K562 (cell line): ENCODE data around the gene UIMC1. TPM values are rescaled to one million over a fixed set of nuclear protein-coding genes. Genes with fewer than 3 reads are reported as not detected.

Source experiments
- CREB1 ChIP-seq, 2 experiments: sonication (generic) in 1 of 2; formaldehyde crosslinking in 1 of 2; IDR thresholded peaks; 2 replicates each; pipeline versions ENCODE4 v1.6.1 to v1.8.0; 2012 to 2022; ENCODE audit warnings: inconsistent platforms in 1 of 2, mild to moderate bottlenecking in 1 of 2, missing genetic modification reagents in 1 of 2, moderate library complexity in 1 of 2
- CXXC5 ChIP-seq: fragments of 250-450 bp; sonication (Bioruptor Pico); IDR thresholded peaks from 2 replicates; pipeline ENCODE4 v1.8.0; 2022; ENCODE audit warnings: inconsistent platforms, mild to moderate bottlenecking, moderate library complexity
- EGR1 ChIP-seq: fragments of 450-650 bp; conservative IDR thresholded peaks from 2 replicates; pipeline ENCODE4 v1.6.1; 2017; ENCODE audit warnings: mild to moderate bottlenecking
- HMGN3 ChIP-seq: IDR thresholded peaks from 2 replicates; pipeline ENCODE4 v1.6.1; 2011; ENCODE audit warnings: borderline replicate concordance, low read depth, mild to moderate bottlenecking, mixed read lengths, low read length; ENCODE audit not compliant: insufficient read length; ENCODE audit errors: extremely low read depth
- NCOA1 ChIP-seq: fragments of 450-650 bp; IDR thresholded peaks from 2 replicates; pipeline ENCODE4 v1.6.1; 2016; ENCODE audit warnings: low read depth
- NCOA2 ChIP-seq, 2 experiments: fragments of 450-650 bp; IDR thresholded peaks; 2 replicates each; pipeline ENCODE4 v1.6.1; 2018; ENCODE audit warnings: mild to moderate bottlenecking in 2 of 2, moderate library complexity in 1 of 2; ENCODE audit not compliant: partially characterized antibody in 2 of 2
- NFE2 ChIP-seq: IDR thresholded peaks from 2 replicates; pipeline ENCODE4 v1.6.1; 2014; ENCODE audit warnings: antibody characterized with exemption, low read depth
- NFRKB ChIP-seq: fragments of 450-650 bp; IDR thresholded peaks from 2 replicates; pipeline ENCODE4 v1.6.1; 2016; ENCODE audit warnings: low read depth
- PRMT5 ChIP-seq: sonication (generic); formaldehyde crosslinking; IDR thresholded peaks from 2 replicates; pipeline ENCODE4 v1.5.0; 2020; ENCODE audit warnings: missing genetic modification reagents
- RBBP5 ChIP-seq: fragments of 200-600 bp; sonication (generic); IDR thresholded peaks from 2 replicates; pipeline ENCODE4 v1.6.1; 2012; ENCODE audit warnings: borderline replicate concordance, mild to moderate bottlenecking, low read length, control low read depth, inconsistent platforms; ENCODE audit not compliant: insufficient read depth, poor library complexity, severe bottlenecking
- SOX6 ChIP-seq: fragments of 450-650 bp; IDR thresholded peaks from 2 replicates; pipeline ENCODE4 v1.6.1; 2014; ENCODE audit warnings: mild to moderate bottlenecking
- ZNF143 ChIP-seq: sonication (generic); formaldehyde crosslinking; IDR thresholded peaks from 2 replicates; pipeline ENCODE4 v1.9.0; 2022; ENCODE audit warnings: mild to moderate bottlenecking, missing genetic modification reagents
- polyA plus RNA-seq, 8 experiments: library from polyadenylated mRNA; depleted of rRNA in 4 of 8; stranded (reverse) in 5 of 8; unstranded in 3 of 8; fragments of >200 nt; fragmentation: Nextera tagmentation in 2 of 8; fragmentation: Illumina TruSeq in 1 of 8; extraction: Ambion mirVana in 2 of 8; extraction: Trizol in 1 of 8; gene quantifications; 2 replicates each; pipeline versions ENCODE4 v1.2.1 to v1.2.3, GENCODE V29; 2011 to 2014; ENCODE audit warnings: inconsistent platforms in 1 of 8, missing spikeins in 1 of 8
- total RNA-seq, 7 experiments: library from RNA; depleted of rRNA in 6 of 7; stranded (reverse); fragments of >200 nt in 6 of 7; fragmentation: Illumina TruSeq in 2 of 7; extraction: Trizol in 2 of 7; gene quantifications; 2 replicates each; pipeline versions ENCODE4 v1.2.1 to v1.2.3, GENCODE V29; 2011 to 2021; ENCODE audit warnings: low replicate concordance in 1 of 7
- TF ChIP-seq, protein P1 (sequence below): fragments of 450-650 bp; formaldehyde crosslinking; IDR thresholded peaks from 2 replicates; pipeline ENCODE4 v1.4.0; 2020; ENCODE audit warnings: mild to moderate bottlenecking, moderate library complexity
- TF ChIP-seq, protein P2 (sequence below): fragments of 200-800 bp; sonication (Bioruptor generic); IDR thresholded peaks from 2 replicates; pipeline ENCODE4 v1.6.1; 2017; ENCODE audit warnings: missing genetic modification characterization, missing compliant biosample characterization
- TF ChIP-seq, protein P3 (sequence below): conservative IDR thresholded peaks from 2 replicates; pipeline ENCODE4 v1.6.1; 2011; ENCODE audit warnings: low read depth, mild to moderate bottlenecking, low read length; ENCODE audit not compliant: control insufficient read depth
- TF ChIP-seq, protein P4 (sequence below): fragments of 250-450 bp; sonication (Bioruptor Pico); IDR thresholded peaks from 2 replicates; pipeline ENCODE4 v1.6.1; 2021; ENCODE audit warnings: mild to moderate bottlenecking
- TF ChIP-seq, protein P5 (sequence below): fragments of 200-800 bp; sonication (Bioruptor generic); IDR thresholded peaks from 2 replicates; pipeline ENCODE4 v1.6.1; 2016; ENCODE audit warnings: missing genetic modification characterization, missing compliant biosample characterization

UIMC1 gene
- total and polyA plus RNA-seq, 9 of the 15 experiments (the other 6 are each of a cell fraction or from before 2014, with no cell fraction given), result 14.9 to 51.7 (median 36.8) TPM

DNA sequence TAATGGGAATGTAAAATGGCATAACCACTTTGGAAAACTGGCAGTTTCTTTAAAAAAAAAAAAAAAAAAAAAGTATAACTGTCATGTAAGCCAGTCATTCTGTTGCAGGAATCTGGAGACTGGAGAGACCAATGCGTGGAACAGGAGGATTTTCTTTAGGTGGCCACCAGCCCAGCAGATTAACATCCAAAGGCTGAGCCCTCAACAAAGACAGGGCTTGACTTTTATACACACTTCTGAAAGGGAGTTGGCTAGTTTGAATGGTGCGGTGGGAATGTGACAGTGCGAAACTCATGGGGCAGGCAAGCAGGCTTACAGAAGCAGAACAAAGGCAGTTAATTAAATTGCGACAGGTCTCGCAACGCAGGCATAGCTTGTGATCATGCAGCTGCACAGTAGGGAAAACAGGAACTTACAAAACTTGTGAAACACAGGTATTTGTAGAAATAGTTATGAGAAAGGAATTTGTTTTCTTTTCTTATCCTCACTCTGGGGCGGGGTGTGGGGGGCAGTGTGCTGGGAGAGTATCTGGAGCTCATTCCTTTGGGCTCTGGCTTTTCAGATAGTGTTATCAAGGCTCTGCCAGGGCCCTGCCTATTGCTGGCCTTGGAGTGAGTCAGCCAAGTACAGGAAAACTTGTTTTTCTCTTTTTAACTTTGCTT, 12.0 kb downstream of the UIMC1 start (continued):
- TF ChIP-seq CXXC5 (peak; percentile 89), HMGN3 (peak; percentile 79), PRMT5 (CRISPR knock-in tag) (no peak), RBBP5 (peak; percentile 69), EGR1 (peak; percentile 74), SOX6 (peak; percentile 100), NCOA1 (peak; percentile 81), CREB1 (IDR thresholded peaks at IDR 0.05) (no peak), CREB1 (CRISPR knock-in tag; IDR thresholded peaks at IDR 0.05) (peak; percentile 32; the same call in 1 of the 2 replicates), NCOA2 (IDR thresholded peaks at IDR 0.05; ENCODE audit: partially characterized antibody in 2 of 2) (peak; percentile 60 to 74), ZNF143 (CRISPR knock-in tag) (no peak), NFRKB (no peak), NFE2 (peak; percentile 80)
- TF ChIP-seq, protein P1, sequence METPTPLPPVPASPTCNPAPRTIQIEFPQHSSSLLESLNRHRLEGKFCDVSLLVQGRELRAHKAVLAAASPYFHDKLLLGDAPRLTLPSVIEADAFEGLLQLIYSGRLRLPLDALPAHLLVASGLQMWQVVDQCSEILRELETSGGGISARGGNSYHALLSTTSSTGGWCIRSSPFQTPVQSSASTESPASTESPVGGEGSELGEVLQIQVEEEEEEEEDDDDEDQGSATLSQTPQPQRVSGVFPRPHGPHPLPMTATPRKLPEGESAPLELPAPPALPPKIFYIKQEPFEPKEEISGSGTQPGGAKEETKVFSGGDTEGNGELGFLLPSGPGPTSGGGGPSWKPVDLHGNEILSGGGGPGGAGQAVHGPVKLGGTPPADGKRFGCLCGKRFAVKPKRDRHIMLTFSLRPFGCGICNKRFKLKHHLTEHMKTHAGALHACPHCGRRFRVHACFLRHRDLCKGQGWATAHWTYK (CRISPR knock-in tag), result peak; percentile 78; the same call in 1 of the 2 replicates
- TF ChIP-seq, protein P2, sequence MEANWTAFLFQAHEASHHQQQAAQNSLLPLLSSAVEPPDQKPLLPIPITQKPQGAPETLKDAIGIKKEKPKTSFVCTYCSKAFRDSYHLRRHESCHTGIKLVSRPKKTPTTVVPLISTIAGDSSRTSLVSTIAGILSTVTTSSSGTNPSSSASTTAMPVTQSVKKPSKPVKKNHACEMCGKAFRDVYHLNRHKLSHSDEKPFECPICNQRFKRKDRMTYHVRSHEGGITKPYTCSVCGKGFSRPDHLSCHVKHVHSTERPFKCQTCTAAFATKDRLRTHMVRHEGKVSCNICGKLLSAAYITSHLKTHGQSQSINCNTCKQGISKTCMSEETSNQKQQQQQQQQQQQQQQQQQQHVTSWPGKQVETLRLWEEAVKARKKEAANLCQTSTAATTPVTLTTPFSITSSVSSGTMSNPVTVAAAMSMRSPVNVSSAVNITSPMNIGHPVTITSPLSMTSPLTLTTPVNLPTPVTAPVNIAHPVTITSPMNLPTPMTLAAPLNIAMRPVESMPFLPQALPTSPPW (CRISPR knock-in tag), result peak; percentile 95
- TF ChIP-seq, protein P3, sequence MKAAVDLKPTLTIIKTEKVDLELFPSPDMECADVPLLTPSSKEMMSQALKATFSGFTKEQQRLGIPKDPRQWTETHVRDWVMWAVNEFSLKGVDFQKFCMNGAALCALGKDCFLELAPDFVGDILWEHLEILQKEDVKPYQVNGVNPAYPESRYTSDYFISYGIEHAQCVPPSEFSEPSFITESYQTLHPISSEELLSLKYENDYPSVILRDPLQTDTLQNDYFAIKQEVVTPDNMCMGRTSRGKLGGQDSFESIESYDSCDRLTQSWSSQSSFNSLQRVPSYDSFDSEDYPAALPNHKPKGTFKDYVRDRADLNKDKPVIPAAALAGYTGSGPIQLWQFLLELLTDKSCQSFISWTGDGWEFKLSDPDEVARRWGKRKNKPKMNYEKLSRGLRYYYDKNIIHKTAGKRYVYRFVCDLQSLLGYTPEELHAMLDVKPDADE, result 0 out of 2 replicates have a peak, but pooled peaks have one; percentile 17
- TF ChIP-seq, protein P4, sequence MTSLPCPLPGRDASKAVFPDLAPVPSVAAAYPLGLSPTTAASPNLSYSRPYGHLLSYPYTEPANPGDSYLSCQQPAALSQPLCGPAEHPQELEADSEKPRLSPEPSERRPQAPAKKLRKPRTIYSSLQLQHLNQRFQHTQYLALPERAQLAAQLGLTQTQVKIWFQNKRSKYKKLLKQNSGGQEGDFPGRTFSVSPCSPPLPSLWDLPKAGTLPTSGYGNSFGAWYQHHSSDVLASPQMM, result no peak
- TF ChIP-seq, protein P5, sequence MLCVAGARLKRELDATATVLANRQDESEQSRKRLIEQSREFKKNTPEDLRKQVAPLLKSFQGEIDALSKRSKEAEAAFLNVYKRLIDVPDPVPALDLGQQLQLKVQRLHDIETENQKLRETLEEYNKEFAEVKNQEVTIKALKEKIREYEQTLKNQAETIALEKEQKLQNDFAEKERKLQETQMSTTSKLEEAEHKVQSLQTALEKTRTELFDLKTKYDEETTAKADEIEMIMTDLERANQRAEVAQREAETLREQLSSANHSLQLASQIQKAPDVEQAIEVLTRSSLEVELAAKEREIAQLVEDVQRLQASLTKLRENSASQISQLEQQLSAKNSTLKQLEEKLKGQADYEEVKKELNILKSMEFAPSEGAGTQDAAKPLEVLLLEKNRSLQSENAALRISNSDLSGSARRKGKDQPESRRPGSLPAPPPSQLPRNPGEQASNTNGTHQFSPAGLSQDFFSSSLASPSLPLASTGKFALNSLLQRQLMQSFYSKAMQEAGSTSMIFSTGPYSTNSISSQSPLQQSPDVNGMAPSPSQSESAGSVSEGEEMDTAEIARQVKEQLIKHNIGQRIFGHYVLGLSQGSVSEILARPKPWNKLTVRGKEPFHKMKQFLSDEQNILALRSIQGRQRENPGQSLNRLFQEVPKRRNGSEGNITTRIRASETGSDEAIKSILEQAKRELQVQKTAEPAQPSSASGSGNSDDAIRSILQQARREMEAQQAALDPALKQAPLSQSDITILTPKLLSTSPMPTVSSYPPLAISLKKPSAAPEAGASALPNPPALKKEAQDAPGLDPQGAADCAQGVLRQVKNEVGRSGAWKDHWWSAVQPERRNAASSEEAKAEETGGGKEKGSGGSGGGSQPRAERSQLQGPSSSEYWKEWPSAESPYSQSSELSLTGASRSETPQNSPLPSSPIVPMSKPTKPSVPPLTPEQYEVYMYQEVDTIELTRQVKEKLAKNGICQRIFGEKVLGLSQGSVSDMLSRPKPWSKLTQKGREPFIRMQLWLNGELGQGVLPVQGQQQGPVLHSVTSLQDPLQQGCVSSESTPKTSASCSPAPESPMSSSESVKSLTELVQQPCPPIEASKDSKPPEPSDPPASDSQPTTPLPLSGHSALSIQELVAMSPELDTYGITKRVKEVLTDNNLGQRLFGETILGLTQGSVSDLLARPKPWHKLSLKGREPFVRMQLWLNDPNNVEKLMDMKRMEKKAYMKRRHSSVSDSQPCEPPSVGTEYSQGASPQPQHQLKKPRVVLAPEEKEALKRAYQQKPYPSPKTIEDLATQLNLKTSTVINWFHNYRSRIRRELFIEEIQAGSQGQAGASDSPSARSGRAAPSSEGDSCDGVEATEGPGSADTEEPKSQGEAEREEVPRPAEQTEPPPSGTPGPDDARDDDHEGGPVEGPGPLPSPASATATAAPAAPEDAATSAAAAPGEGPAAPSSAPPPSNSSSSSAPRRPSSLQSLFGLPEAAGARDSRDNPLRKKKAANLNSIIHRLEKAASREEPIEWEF (CRISPR knock-in tag), result 0 out of 2 replicates have a peak, but pooled peaks have one; percentile 2
